Upper lobe of right lung (tissue), 1 donor: ENCODE measurements around the gene MAP7D2. TPM values are rescaled to one million over a fixed set of nuclear protein-coding genes. Genes with fewer than 3 reads are reported as not detected.

Experiments
- ATAC-seq: fragments of 200-7000 bp; cut with Tn5 transposase; one replicate; pipeline ENCODE4 v1.9.1; 2020; ENCODE audit warnings: mild to moderate bottlenecking, moderate library complexity
- DNase-seq: peaks from one replicate; pipeline ENCODE4 v3.0.0-alpha.2; 2020
- H3K27ac ChIP-seq: fragments of 200-600 bp; one replicate; pipeline ENCODE4 v1.8.0; 2022
- H3K27me3 ChIP-seq: fragments of 200-600 bp; one replicate; pipeline ENCODE4 v1.8.0; 2022; ENCODE audit warnings: mild to moderate bottlenecking
- H3K36me3 ChIP-seq: fragments of 200-600 bp; one replicate; pipeline ENCODE4 v1.8.0; 2022
- H3K4me1 ChIP-seq: fragments of 200-600 bp; one replicate; pipeline ENCODE4 v1.8.0; 2022
- H3K4me3 ChIP-seq: fragments of 200-600 bp; one replicate; pipeline ENCODE4 v1.8.0; 2022; ENCODE audit warnings: mild to moderate bottlenecking
- H3K9me3 ChIP-seq: fragments of 200-600 bp; one replicate; pipeline ENCODE4 v1.8.0; 2022
- CTCF ChIP-seq: fragments of 200-600 bp; IDR thresholded peaks from one replicate; pipeline ENCODE4 v1.8.0; 2022; ENCODE audit warnings: antibody characterized with exemption
- intact Hi-C: fragments of 100-400 bp; cut with DNase I; formaldehyde crosslinking; loops from one replicate; pipeline ENCODE4 v1.11.0; 2022
- total RNA-seq: library from RNA; stranded (reverse); fragmentation: NEBNext Ultra II Directional; extraction: Animal tissue kit (Norgen Biotek cat#: 25700); gene quantifications from one replicate; pipeline ENCODE4 v1.2.1, GENCODE V29; 2021
- donor health status: DM: no; HTN: yes; CAD: no; lungs with severe emphysema.

Gene MAP7D2
- total RNA-seq, 1 donor from 2014 or later, result 0.26 TPM

GRCh38 chrX:20053537-20053936, 63.2 kb downstream of the MAP7D2 start:
- no peaks in the 10 kb centered on the region for H3K4me1 ChIP-seq
- ATAC-seq (no peak), DNase-seq (no peak)
- no peaks in the 10 kb centered on the region for H3K9me3 ChIP-seq
- no peaks in the 10 kb centered on the region for H3K36me3 ChIP-seq
- no peaks in the 10 kb centered on the region for H3K27me3 ChIP-seq
- no peak overlapping the region for H3K27ac ChIP-seq
- H3K4me3 ChIP-seq, result no peak overlapping the region
- TF ChIP-seq CTCF, result no peak
- intact Hi-C loops, result no loop called here

- Histone ChIP-seq H3K27ac (no peak overlapping the region), H3K4me3 (no peak overlapping the region), H3K36me3 (no peaks in the 10 kb centered on the region), H3K4me1 (no peaks in the 10 kb centered on the region), H3K9me3 (no peaks in the 10 kb centered on the region), H3K27me3 (no peaks in the 10 kb centered on the region)
- DNase-seq (no peak), ATAC-seq (no peak)
- intact Hi-C loops, result no loop called here
- no peak for TF ChIP-seq CTCF
Measured at GRCh38 chrX:20046864-20047263, 69.8 kb downstream of the MAP7D2 start.

GRCh38 chrX:20046223-20046622, 70.5 kb downstream of the MAP7D2 start:
- ATAC-seq, result no peak
- H3K27me3 ChIP-seq, result no peaks in the 10 kb centered on the region
- H3K9me3 ChIP-seq, result no peaks in the 10 kb centered on the region
- H3K4me3 ChIP-seq, result no peak overlapping the region
- TF ChIP-seq CTCF, result no peak
- no peak overlapping the region for H3K27ac ChIP-seq
- intact Hi-C loops, result no loop called here
- H3K36me3 ChIP-seq, result no peaks in the 10 kb centered on the region
- H3K4me1 ChIP-seq, result no peaks in the 10 kb centered on the region
- no peak for DNase-seq

GRCh38 chrX:20042221-20042620, 74.5 kb downstream of the MAP7D2 start:
- no peaks in the 10 kb centered on the region for H3K4me1 ChIP-seq
- DNase-seq (no peak), ATAC-seq (no peak)
- intact Hi-C loops, result no loop called here
- no peaks in the 10 kb centered on the region for H3K9me3 ChIP-seq
- H3K4me3 ChIP-seq, result no peak overlapping the region
- H3K27me3 ChIP-seq, result no peaks in the 10 kb centered on the region
- no peaks in the 10 kb centered on the region for H3K36me3 ChIP-seq
- H3K27ac ChIP-seq, result no peak overlapping the region
- no peak for TF ChIP-seq CTCF

- no peaks in the 10 kb centered on the region for H3K4me1 ChIP-seq
- no peak overlapping the region for H3K27ac ChIP-seq
- H3K36me3 ChIP-seq, result no peaks in the 10 kb centered on the region
- no peak for ATAC-seq
- H3K4me3 ChIP-seq, result no peak overlapping the region
- TF ChIP-seq CTCF, result no peak
- DNase-seq, result no peak
- H3K27me3 ChIP-seq, result no peaks in the 10 kb centered on the region
- intact Hi-C loops, result no loop called here
- H3K9me3 ChIP-seq, result no peaks in the 10 kb centered on the region
Measured at GRCh38 chrX:20038966-20039365, 77.7 kb downstream of the MAP7D2 start.

GRCh38 chrX:20037186-20037585, 79.5 kb downstream of the MAP7D2 start:
- Histone ChIP-seq H3K9me3 (no peaks in the 10 kb centered on the region), H3K36me3 (no peaks in the 10 kb centered on the region), H3K27me3 (no peaks in the 10 kb centered on the region), H3K27ac (no peak overlapping the region), H3K4me3 (no peak overlapping the region), H3K4me1 (no peaks in the 10 kb centered on the region)
- intact Hi-C loops, result no loop called here
- ATAC-seq (no peak), DNase-seq (no peak)
- no peak for TF ChIP-seq CTCF
